T-helper 17 cell (primary cell): ENCODE data around the gene DHX34. TPM values are rescaled to one million over a fixed set of nuclear protein-coding genes. Genes with fewer than 3 reads are reported as not detected.
"Not testable (repeated sequence)": the region's sequence is repeated elsewhere in the genome, so short reads cannot be mapped to it uniquely, and the experiment has no call there.

Source experiments
- ATAC-seq: fragments of 150-1000 bp; cut with Tn5 transposase; 2 replicates; pipeline ENCODE4 v1.10.0; 2021; ENCODE audit warnings: mild to moderate bottlenecking, moderate library complexity
- DNase-seq, 3 donors: peaks; one replicate each; pipeline versions ENCODE4 v3.0.0 to v3.0.0-alpha.2; 2020 to 2021
- H3K9me3 ChIP-seq: one replicate; pipeline ENCODE4 v1.7.0; 2013; ENCODE audit warnings: low read length, mild to moderate bottlenecking; ENCODE audit not compliant: control insufficient read depth, poor library complexity, severe bottlenecking
- H3K27ac Mint-ChIP-seq: one replicate; pipeline ENCODE4 v1.8.0; 2022; ENCODE audit warnings: mild to moderate bottlenecking, moderate library complexity, mixed read lengths
- H3K27me3 Mint-ChIP-seq: one replicate; pipeline ENCODE4 v1.8.0; 2022; ENCODE audit warnings: mixed read lengths
- H3K36me3 Mint-ChIP-seq: one replicate; pipeline ENCODE4 v1.8.0; 2022; ENCODE audit warnings: low read depth, mixed read lengths
- H3K4me1 Mint-ChIP-seq: one replicate; pipeline ENCODE4 v1.8.0; 2022; ENCODE audit warnings: mild to moderate bottlenecking, mixed read lengths
- H3K4me3 Mint-ChIP-seq: one replicate; pipeline ENCODE4 v1.8.0; 2022; ENCODE audit warnings: mild to moderate bottlenecking, moderate library complexity, mixed read lengths
- total RNA-seq, 4 donors: library from RNA in 2 of 4; stranded (reverse) in 2 of 4; gene quantifications; one replicate each; pipeline ENCODE4 v1.2.3 and lab custom pipeline; 2022 to 2026

Gene DHX34, protein sequence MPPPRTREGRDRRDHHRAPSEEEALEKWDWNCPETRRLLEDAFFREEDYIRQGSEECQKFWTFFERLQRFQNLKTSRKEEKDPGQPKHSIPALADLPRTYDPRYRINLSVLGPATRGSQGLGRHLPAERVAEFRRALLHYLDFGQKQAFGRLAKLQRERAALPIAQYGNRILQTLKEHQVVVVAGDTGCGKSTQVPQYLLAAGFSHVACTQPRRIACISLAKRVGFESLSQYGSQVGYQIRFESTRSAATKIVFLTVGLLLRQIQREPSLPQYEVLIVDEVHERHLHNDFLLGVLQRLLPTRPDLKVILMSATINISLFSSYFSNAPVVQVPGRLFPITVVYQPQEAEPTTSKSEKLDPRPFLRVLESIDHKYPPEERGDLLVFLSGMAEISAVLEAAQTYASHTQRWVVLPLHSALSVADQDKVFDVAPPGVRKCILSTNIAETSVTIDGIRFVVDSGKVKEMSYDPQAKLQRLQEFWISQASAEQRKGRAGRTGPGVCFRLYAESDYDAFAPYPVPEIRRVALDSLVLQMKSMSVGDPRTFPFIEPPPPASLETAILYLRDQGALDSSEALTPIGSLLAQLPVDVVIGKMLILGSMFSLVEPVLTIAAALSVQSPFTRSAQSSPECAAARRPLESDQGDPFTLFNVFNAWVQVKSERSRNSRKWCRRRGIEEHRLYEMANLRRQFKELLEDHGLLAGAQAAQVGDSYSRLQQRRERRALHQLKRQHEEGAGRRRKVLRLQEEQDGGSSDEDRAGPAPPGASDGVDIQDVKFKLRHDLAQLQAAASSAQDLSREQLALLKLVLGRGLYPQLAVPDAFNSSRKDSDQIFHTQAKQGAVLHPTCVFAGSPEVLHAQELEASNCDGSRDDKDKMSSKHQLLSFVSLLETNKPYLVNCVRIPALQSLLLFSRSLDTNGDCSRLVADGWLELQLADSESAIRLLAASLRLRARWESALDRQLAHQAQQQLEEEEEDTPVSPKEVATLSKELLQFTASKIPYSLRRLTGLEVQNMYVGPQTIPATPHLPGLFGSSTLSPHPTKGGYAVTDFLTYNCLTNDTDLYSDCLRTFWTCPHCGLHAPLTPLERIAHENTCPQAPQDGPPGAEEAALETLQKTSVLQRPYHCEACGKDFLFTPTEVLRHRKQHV
- total RNA-seq (10 to 100 TPM in 1 of 2 donors, 1 to 10 TPM in 1; 9.1 to 11.2 TPM), total RNA-seq (lab: John Stamatoyannopoulos, UW) (21.9 to 35.8 reads per million in 2 donors)

DNA sequence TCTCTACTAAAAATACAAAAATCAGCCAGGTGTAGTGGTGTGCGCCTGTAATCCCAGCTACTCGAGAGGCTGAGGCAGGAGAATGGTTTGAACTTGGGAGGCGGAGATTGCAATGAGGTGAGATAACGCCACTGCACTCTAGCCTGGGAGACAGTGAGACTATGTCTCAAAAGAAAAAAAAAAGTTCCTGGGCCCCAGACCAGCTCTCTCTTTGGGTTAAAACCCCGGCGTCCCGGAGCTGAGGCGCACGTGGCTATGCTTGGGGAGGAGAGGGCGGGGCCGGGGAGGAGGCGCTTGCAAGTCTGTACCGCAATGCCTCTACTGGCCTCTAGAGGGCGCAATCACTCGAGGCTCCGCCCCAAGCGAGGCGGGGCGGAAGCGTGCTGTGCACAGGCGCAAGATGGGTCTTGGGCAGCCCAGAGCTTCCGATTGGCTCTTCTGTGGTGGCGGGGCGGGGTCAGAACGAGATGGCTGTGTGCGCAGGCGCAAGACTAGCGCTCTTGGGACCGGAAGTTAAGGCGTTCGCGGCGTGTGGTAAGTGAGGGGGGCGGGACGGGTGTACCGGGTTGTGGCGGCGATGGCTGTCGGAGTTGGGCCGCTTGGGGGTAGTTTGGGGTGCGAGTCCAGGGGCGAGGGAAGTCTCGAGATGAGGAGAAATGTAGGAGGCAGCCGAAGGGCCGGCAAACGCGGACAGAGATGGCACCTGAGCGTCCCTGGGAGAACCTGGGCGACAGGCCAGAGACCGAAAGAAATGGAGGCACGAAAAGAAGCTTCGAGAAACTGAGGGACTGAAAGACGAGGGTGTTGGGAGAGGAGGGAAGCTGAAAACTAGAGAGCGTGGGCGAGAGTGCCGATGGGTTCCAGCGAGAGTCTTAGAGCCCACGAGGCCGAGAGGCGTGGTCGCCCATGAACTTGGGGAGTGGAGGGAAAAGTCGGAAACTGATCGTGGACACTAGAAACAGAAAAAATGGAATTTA lies at the start of gene DHX34:
Gene DHX34, plus strand, starts transcription at position 497 of the 977 bp plus-strand sequence. CDS start 3,716 bp downstream, outside the sequence.
- Mint-ChIP-seq H3K27ac (peak within 1 kb of the TSS; percentile 92), H3K4me3 (peak within 1 kb of the TSS; percentile 98), H3K4me1 (peaks cover 24% of the 10 kb centered on the region), H3K27me3 (no peaks in the 10 kb centered on the region), H3K36me3 (no peaks in the 10 kb centered on the region)
- peak; percentile 96 to 99 (median 98) for DNase-seq
- no peaks in the 10 kb centered on the region for H3K9me3 ChIP-seq
- ATAC-seq, result peak; percentile 98

DNA sequence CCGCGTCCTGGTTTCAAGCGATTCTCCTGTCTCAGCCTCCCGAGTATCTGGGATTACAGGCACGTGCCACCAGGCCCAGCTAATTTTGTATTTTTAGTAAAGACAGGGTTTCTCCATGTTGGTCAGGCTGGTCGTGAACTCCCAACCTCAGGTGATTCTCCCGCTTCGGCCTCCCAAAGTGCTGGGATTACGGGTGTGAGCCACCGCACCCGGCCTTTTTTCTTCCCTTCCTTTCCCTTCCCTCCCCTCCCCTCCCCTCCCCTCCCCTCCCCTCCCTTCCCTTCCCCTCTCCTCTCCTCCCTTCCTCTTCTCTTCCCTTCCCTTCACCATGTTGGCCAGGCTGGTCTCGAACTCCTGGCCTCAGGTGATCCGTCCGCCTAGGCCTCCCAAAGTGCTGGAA lies 48.2 kb upstream of the DHX34 start:
- not testable (repeated sequence) for H3K27me3 Mint-ChIP-seq, H3K36me3 Mint-ChIP-seq, ATAC-seq, H3K4me1 Mint-ChIP-seq, DNase-seq, H3K4me3 Mint-ChIP-seq, H3K9me3 ChIP-seq, H3K27ac Mint-ChIP-seq

DNA sequence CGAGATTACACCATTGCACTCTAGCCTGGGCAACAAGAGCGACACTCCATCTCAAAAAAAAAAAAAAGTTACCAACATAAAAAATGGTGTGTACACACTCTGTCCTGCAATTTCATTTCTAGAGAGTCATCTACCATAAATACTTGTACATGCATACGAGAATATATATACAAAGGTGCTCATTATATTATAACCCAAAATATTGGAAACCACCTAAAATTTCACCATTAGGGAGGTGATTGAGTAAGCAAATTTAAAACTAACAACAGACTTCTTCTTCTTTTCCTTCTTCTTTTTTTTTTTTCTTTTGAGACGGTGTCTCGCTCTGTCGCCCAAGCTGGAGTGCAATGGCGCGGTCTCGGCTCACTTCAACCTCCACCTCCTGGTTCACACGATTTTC lies 46.9 kb upstream of the DHX34 start:
- H3K27me3 Mint-ChIP-seq, result peaks cover 14% of the 10 kb centered on the region
- DNase-seq, result no peak
- ATAC-seq, result no peak
- no peaks in the 10 kb centered on the region for H3K9me3 ChIP-seq
- no peak overlapping the region for H3K4me3 Mint-ChIP-seq
- peaks cover 2% of the 10 kb centered on the region for H3K36me3 Mint-ChIP-seq
- peaks cover 3% of the 10 kb centered on the region for H3K4me1 Mint-ChIP-seq
- H3K27ac Mint-ChIP-seq, result no peak overlapping the region

DNA sequence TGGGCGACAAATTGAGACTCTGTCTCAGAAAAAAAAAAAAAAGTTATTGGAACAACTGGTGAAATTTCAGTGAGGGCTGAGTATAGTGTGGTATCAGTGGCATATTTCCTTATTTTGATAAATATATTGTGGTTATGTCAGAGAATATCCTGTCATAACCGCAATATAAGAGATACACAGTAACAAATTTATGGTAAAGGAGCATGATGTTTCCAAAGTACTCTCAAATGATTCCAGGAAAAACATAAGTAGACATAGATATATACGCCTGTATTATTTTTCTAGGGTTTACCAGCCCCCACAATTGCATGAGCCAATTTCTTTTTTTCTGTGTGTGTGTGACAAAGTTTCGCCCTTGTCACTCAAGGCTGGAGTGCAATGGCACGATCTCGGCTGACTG lies 45.1 kb upstream of the DHX34 start:
- H3K27me3 Mint-ChIP-seq, result peaks cover 14% of the 10 kb centered on the region
- H3K4me3 Mint-ChIP-seq, result peak overlapping the region; percentile 41
- H3K4me1 Mint-ChIP-seq, result peaks cover 3% of the 10 kb centered on the region
- H3K9me3 ChIP-seq, result no peaks in the 10 kb centered on the region
- H3K36me3 Mint-ChIP-seq, result peaks cover 2% of the 10 kb centered on the region
- no peak for DNase-seq
- ATAC-seq, result no peak
- H3K27ac Mint-ChIP-seq, result no peak overlapping the region

DNA sequence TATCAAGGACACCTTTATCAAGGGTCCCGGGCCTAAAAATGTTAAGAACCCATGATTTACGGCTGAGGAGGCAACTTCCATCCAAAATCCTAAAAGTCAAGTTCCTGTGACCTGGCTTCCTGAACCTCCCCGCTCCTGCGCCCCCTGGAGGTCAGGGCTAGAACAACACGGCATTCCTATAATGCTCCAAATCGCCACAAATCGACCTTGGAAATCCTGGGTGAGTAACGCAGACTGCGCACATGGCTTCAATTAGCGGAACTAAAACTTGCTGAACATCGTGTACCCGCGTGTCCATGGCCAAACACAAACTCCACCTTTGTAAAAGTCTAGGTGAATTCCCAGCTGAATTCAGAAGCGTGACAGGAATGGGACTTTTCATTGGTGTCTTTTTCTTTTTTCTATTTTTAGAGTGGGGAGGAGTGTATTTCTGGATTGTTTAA lies 43.8 kb upstream of the DHX34 start:
- no peak overlapping the region for H3K27ac Mint-ChIP-seq
- H3K4me1 Mint-ChIP-seq, result peaks cover 1% of the 10 kb centered on the region
- ATAC-seq (peak; percentile 45), DNase-seq (peak; percentile 41 to 53 (median 52))
- H3K36me3 Mint-ChIP-seq, result peaks cover 2% of the 10 kb centered on the region
- peaks cover 22% of the 10 kb centered on the region for H3K27me3 Mint-ChIP-seq
- H3K9me3 ChIP-seq, result no peaks in the 10 kb centered on the region
- H3K4me3 Mint-ChIP-seq, result peak overlapping the region; percentile 19

DNA sequence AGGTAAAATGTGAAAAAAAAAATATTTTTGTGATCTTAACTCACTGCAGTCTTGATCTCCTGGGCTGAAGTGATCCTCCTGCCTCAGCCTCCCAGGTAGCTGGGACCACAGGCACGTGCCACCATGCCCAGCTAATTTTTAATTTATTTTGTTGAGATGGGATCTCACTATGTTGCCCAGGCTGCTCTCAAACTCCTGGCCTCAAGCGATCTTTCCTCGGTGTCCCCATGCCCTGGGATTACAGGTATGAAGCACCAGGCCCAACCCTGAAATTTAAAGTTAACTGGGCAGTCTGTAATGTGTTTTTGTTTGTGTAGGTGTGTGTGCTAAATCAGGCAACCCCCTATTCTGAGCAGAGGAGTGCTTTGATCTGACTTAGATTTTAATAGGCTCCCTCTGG lies 42.8 kb upstream of the DHX34 start:
- peaks cover 27% of the 10 kb centered on the region for H3K27me3 Mint-ChIP-seq
- no peak for DNase-seq
- no peak overlapping the region for H3K27ac Mint-ChIP-seq
- no peak overlapping the region for H3K4me3 Mint-ChIP-seq
- no peaks in the 10 kb centered on the region for H3K4me1 Mint-ChIP-seq
- ATAC-seq, result no peak
- H3K36me3 Mint-ChIP-seq, result peaks cover 2% of the 10 kb centered on the region
- H3K9me3 ChIP-seq, result no peaks in the 10 kb centered on the region

DNA sequence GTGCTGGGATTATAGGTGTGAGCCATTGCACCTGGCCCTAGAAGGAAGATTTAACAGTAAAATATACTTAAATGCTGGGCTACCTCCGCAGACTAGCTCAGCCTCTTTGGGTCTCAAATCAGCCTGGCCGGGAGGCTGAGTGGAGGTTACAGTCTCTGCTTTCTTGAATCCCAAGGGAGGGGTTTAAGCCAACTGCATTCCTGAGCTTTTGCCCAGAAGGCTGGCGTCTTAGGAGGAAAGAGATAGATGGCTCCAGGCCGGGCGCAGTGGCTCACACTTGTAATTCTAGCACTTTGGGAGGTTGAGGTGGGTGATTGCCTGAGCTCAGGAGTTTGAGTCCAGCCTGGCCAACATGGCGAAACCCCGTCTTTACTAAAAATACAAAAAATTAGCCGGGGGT lies 40.1 kb upstream of the DHX34 start:
- H3K4me3 Mint-ChIP-seq, result no peak overlapping the region
- H3K4me1 Mint-ChIP-seq, result no peaks in the 10 kb centered on the region
- ATAC-seq, result no peak

DNA sequence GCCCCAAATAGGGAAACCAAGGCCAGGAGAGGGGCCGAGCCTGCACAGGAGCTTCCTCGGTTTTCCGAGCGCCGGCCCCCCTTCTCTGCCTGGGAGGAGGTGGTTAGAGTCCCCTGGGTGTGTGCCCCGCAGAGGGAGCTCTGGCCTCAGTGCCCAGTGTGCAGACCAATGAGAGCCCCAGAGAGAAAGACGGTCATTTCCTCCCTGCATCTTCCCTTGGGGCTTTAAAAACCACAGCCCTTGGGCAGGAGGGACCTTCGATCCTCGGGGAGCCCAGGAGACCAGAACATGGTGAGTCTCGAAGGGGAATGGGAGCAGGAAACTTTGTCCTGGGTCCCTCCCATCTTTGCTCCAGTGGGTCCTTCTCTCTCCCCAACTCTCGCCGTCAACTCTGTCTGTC lies 39.5 kb upstream of the DHX34 start, which contains the start of gene C5AR1:
Gene C5AR1, plus strand, starts transcription at position 254 of the 400 bp plus-strand sequence. Its CDS starts 35 bp downstream, at position 289.
- H3K27ac Mint-ChIP-seq, result peak within 1 kb of the TSS; percentile 77
- H3K36me3 Mint-ChIP-seq, result peaks cover 2% of the 10 kb centered on the region
- ATAC-seq (peak; percentile 20), DNase-seq (no peak)
- no peak within 1 kb of the TSS for H3K4me3 Mint-ChIP-seq
- no peaks in the 10 kb centered on the region for H3K4me1 Mint-ChIP-seq
- H3K9me3 ChIP-seq, result no peaks in the 10 kb centered on the region
- H3K27me3 Mint-ChIP-seq, result peaks cover 35% of the 10 kb centered on the region

More for the DNA sequence above, 40.1 kb upstream of the DHX34 start:
- H3K9me3 ChIP-seq, result no peaks in the 10 kb centered on the region
- H3K36me3 Mint-ChIP-seq, result peaks cover 2% of the 10 kb centered on the region
- peaks cover 35% of the 10 kb centered on the region for H3K27me3 Mint-ChIP-seq
- DNase-seq, result no peak
- H3K27ac Mint-ChIP-seq, result no peak overlapping the region

DNA sequence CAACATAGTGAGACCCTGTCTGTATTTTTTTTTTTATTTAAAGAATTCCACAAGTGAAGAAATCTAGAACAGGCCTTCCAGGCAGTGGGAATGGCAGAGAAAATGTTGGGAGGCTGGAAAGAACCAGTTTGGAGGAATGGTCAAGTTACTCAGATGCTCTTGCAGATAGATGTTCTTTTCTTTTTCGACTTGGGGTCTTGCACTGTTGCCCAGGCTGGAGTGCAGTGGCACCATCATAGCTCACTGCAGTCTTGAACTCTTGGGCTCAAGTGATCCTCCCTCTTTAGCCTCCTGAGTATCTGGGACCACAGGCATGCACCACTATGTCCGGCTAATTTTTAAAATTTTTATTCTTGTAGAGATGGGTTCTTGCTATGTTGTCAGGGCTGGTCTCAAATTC lies 38.8 kb upstream of the DHX34 start:
- Mint-ChIP-seq H3K36me3 (peaks cover 2% of the 10 kb centered on the region), H3K4me3 (no peak overlapping the region), H3K27ac (no peak overlapping the region), H3K27me3 (peaks cover 35% of the 10 kb centered on the region), H3K4me1 (no peaks in the 10 kb centered on the region)
- DNase-seq (no peak), ATAC-seq (no peak)
- H3K9me3 ChIP-seq, result no peaks in the 10 kb centered on the region

DNA sequence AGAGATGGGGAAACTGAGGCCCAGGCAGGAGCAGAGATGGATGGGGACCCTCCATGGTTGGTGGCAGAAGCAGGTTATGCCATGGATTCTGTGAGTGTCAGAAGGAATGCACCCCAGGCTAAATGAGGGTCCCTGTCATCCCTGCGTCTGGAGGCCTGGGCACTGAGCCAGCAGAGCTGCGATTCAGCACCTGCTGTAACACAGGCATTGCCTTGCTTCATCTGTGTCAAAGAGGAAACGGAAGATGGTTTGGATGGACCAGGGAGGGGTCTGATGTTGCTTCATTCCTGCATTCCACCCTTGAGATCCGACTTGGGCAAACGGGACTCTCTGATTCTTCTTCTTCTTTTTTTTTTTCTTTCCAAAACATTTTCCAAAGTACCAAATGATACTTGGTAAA lies 38.3 kb upstream of the DHX34 start:
- H3K27ac Mint-ChIP-seq, result peak overlapping the region; percentile 77
- ATAC-seq, result no peak

DNA sequence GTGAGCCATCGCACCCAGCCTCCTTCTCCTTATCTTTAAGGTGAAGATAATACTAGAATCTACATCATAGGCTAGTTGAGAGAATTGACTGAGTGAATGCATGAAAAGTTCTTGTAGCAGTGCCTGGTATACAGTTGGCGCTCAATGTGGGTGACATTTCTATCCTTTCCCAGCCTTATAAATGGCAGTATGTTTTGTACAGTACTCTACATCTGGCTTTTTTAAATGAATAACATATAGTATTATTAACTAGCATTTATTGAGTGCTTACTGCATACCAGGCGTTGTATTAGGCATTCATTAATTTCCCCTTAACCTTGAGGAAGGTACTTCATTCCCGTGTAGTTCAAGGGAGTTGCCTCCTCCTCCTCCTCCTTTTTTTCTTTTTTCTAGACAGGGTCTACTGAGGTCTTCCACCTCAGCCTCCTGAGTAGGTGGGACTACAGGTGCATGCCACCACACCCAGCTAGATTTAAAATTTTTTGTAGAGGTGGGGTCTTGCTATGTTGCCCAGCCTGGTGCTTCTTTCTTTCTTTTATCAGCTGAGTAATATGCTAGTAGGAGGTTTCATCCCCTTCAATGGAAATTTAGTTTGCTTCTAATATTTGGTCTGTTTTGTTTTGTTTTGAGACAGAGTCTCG lies 36.6 kb upstream of the DHX34 start:
- Mint-ChIP-seq H3K4me1 (peaks cover 2% of the 10 kb centered on the region), H3K27ac (peak overlapping the region; percentile 45), H3K36me3 (no peaks in the 10 kb centered on the region), H3K27me3 (peaks cover 30% of the 10 kb centered on the region), H3K4me3 (no peak overlapping the region)
- ATAC-seq (no peak), DNase-seq (no peak)
- H3K9me3 ChIP-seq, result no peaks in the 10 kb centered on the region

More for the DNA sequence above, 38.3 kb upstream of the DHX34 start:
- no peak for DNase-seq
- Mint-ChIP-seq H3K4me3 (no peak overlapping the region), H3K36me3 (peaks cover 2% of the 10 kb centered on the region), H3K27me3 (peaks cover 34% of the 10 kb centered on the region), H3K4me1 (peaks cover 2% of the 10 kb centered on the region)
- no peaks in the 10 kb centered on the region for H3K9me3 ChIP-seq
